ENCODE data around the gene ZNF362. TPM values are rescaled to one million over a fixed set of nuclear protein-coding genes. Genes with fewer than 3 reads are reported as not detected.

ZNF362 gene
- total and polyA plus RNA-seq, 2 donors (not counting 1 experiment from before 2014, with no cell fraction given), result 3.8 to 5.7 TPM

GRCh38 chr1:33276573-33277298 is 20.4 kb downstream of the ZNF362 start:
- peaks cover 6% of the 10 kb centered on the region for H3K36me3 ChIP-seq (ENCODE audit: control insufficient read depth, insufficient read depth, low read length)
- no peak for DNase-seq (ENCODE audit: low read depth in 2 of 2)
- no peak for TF ChIP-seq EZH2 (IDR thresholded peaks at IDR 0.05; ENCODE audit: low read length, missing control alignments)
- TF ChIP-seq CTCF (conservative IDR thresholded peaks at IDR 0.05 in 1 of 2, IDR thresholded peaks at IDR 0.05 in 1 of 2; ENCODE audit: low read depth in 1 of 2, low read length in 2 of 2), result no peak
- H2AFZ ChIP-seq (ENCODE audit: low read length), result no peak overlapping the region
- H3K9ac ChIP-seq (ENCODE audit: insufficient read depth, low read length), result no peak overlapping the region
- no peak overlapping the region for H3K4me2 ChIP-seq (ENCODE audit: extremely low read depth, insufficient read depth, low read length)
- H3K79me2 ChIP-seq (ENCODE audit: control insufficient read depth, insufficient read depth, low read length), result no peaks in the 10 kb centered on the region
- no peaks in the 10 kb centered on the region for H3K9me3 ChIP-seq (ENCODE audit: control insufficient read depth, insufficient read depth, low read depth, low read length)
- H4K20me1 ChIP-seq (ENCODE audit: control insufficient read depth, extremely low read depth, insufficient read depth, low read length), result no peaks in the 10 kb centered on the region
- H3K4me1 ChIP-seq (ENCODE audit: control insufficient read depth, extremely low read depth, insufficient read depth, low read length), result no peaks in the 10 kb centered on the region
- H3K27ac ChIP-seq (ENCODE audit: insufficient read depth, low read length), result no peak overlapping the region
- no peak overlapping the region for H3K4me3 ChIP-seq (replicated peaks in 1 of 4; ENCODE audit: control extremely low read depth in 1 of 4, insufficient read depth in 1 of 4, low read depth in 3 of 4, low read length in 4 of 4)
- H3K27me3 ChIP-seq (ENCODE audit: control insufficient read depth, insufficient read depth, low read length), result no peaks in the 10 kb centered on the region

GRCh38 chr1:33277488-33278084 is 21.3 kb downstream of the ZNF362 start:
- H3K9me3 ChIP-seq (ENCODE audit: control insufficient read depth, insufficient read depth, low read depth, low read length), result no peaks in the 10 kb centered on the region
- no peak overlapping the region for H2AFZ ChIP-seq (ENCODE audit: low read length)
- no peak overlapping the region for H3K4me2 ChIP-seq (ENCODE audit: extremely low read depth, insufficient read depth, low read length)
- peaks cover 7% of the 10 kb centered on the region for H3K36me3 ChIP-seq (ENCODE audit: control insufficient read depth, insufficient read depth, low read length)
- H3K27me3 ChIP-seq (ENCODE audit: control insufficient read depth, insufficient read depth, low read length), result no peaks in the 10 kb centered on the region
- DNase-seq (ENCODE audit: low read depth in 2 of 2), result no peak
- H3K4me3 ChIP-seq (replicated peaks in 1 of 4; ENCODE audit: control extremely low read depth in 1 of 4, insufficient read depth in 1 of 4, low read depth in 3 of 4, low read length in 4 of 4), result no peak overlapping the region
- H3K9ac ChIP-seq (ENCODE audit: insufficient read depth, low read length), result no peak overlapping the region
- no peaks in the 10 kb centered on the region for H3K79me2 ChIP-seq (ENCODE audit: control insufficient read depth, insufficient read depth, low read length)
- no peak for TF ChIP-seq EZH2 (IDR thresholded peaks at IDR 0.05; ENCODE audit: low read length, missing control alignments)
- H4K20me1 ChIP-seq (ENCODE audit: control insufficient read depth, extremely low read depth, insufficient read depth, low read length), result no peaks in the 10 kb centered on the region
- no peak overlapping the region for H3K27ac ChIP-seq (ENCODE audit: insufficient read depth, low read length)
- no peaks in the 10 kb centered on the region for H3K4me1 ChIP-seq (ENCODE audit: control insufficient read depth, extremely low read depth, insufficient read depth, low read length)

- Histone ChIP-seq H3K4me3 (replicated peaks in 1 of 4; ENCODE audit: control extremely low read depth in 1 of 4, insufficient read depth in 1 of 4, low read depth in 3 of 4, low read length in 4 of 4) (no peak overlapping the region), H3K4me2 (ENCODE audit: extremely low read depth, insufficient read depth, low read length) (no peak overlapping the region), H4K20me1 (ENCODE audit: control insufficient read depth, extremely low read depth, insufficient read depth, low read length) (no peaks in the 10 kb centered on the region), H3K27ac (ENCODE audit: insufficient read depth, low read length) (no peak overlapping the region), H3K9me3 (ENCODE audit: control insufficient read depth, insufficient read depth, low read depth, low read length) (no peaks in the 10 kb centered on the region), H2AFZ (ENCODE audit: low read length) (no peak overlapping the region), H3K27me3 (ENCODE audit: control insufficient read depth, insufficient read depth, low read length) (no peaks in the 10 kb centered on the region), H3K36me3 (ENCODE audit: control insufficient read depth, insufficient read depth, low read length) (peaks cover 7% of the 10 kb centered on the region), H3K79me2 (ENCODE audit: control insufficient read depth, insufficient read depth, low read length) (no peaks in the 10 kb centered on the region), H3K9ac (ENCODE audit: insufficient read depth, low read length) (no peak overlapping the region), H3K4me1 (ENCODE audit: control insufficient read depth, extremely low read depth, insufficient read depth, low read length) (no peaks in the 10 kb centered on the region)
- DNase-seq (ENCODE audit: low read depth in 2 of 2), result no peak
- TF ChIP-seq EZH2 (IDR thresholded peaks at IDR 0.05; ENCODE audit: low read length, missing control alignments) (no peak), CTCF (conservative IDR thresholded peaks at IDR 0.05 in 1 of 2, IDR thresholded peaks at IDR 0.05 in 1 of 2; ENCODE audit: low read depth in 1 of 2, low read length in 2 of 2) (no peak)
Measured at GRCh38 chr1:33280091-33280661, 23.9 kb downstream of the ZNF362 start.
